Epithelial cell of proximal tubule (primary cell): ENCODE results near the gene AMIGO3. TPM values are rescaled to one million over a fixed set of nuclear protein-coding genes. Genes with fewer than 3 reads are reported as not detected.
"Not testable (repeated sequence)": the region's sequence is repeated elsewhere in the genome, so short reads cannot be mapped to it uniquely, and the experiment has no call there.

Experiments
- DNase-seq: peaks from one replicate; pipeline ENCODE4 v3.0.0-alpha.2; 2011; ENCODE audit warnings: low read depth
- H3K4me3 ChIP-seq: 2 replicates; pipeline ENCODE4 v1.5.1; 2011; ENCODE audit warnings: low read depth, mild to moderate bottlenecking, low read length
- total RNA-seq: library from RNA; depleted of rRNA; stranded (reverse); fragments of >200 nt; gene quantifications from 2 replicates; pipeline ENCODE4 v1.2.3, GENCODE V29; 2015
- TF ChIP-seq, protein P1 (sequence below): conservative IDR thresholded peaks from 2 replicates; pipeline ENCODE4 v1.5.1; 2012; ENCODE audit warnings: low read depth, mild to moderate bottlenecking, low read length

The AMIGO3 gene
- total RNA-seq, 1 donor from 2014 or later: 0.86 TPM

DNA sequence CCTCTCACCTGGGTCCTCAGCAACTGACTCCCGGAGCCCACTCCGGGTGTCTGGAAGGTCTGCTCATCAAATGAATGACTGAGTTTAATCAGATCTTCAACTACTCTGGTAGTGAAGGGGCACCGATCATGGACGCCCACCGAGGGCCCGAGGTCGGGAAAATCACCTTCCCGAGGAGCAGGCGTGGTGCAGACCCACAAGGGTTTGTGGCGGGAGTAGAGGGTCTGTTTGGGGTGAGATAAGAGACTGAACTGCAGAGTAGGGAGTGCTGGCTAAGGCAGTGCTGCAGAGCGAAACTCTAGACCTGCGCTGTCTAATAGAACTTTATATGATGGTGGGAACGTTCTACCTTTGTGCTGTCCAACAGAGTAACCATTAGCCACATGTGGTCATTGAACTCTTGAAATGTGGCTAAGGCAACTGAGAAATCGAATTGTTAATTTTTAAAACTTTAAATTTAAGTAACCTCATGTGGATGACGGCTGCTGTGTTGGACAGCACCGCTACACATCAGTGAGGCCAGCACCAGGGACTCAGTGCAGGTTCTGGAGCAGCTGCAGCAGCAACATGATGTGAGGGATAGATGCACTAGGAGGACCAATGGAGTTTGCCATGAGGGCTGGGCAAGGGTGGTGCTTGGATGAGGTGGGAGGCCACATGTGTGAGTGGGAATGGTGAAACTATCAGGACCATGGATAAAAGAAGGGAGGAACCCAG lies 29.4 kb downstream of the AMIGO3 start:
- not testable (repeated sequence) for DNase-seq

DNA sequence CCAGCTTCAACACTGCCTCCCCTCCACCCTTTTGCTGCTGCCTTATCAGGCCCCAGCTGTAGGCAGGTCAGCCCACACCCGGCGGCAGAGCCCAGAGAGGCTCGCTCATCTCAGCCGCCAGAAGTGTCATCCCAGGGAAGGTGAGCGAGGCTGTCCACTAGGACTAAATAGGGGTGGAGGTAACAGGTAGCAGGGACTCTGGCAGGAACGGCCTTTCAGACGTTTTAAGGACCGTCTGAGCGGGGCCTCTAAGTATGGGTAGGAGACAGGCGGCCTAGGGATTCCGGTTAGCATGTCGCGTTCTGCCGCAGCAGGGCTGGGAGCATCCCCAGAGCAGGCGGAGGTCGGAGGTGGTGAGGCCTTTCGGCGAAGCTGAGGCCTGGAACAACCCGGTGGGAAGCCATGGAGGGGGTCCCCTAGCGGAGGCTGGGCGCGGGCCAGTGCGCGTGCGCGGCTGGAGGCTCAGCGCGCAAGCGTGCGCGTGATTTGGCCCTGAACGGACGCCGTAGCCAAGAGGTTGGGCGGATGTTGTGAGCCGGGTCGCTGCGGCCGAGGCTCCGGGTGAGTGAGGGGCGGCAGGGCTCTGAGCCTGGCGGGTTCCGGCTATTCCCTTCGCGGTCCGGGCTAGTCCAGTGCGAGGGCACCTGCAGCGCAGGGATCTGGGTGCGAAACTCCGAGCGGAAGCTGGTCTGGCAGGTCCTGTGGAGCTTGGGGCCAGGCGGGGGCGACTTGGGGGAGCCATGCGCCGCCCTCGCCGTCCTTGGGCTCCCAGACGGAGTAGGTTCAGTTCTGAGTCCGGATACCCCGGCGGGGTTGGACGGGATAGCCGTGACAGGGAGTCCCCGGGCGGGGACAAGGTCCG lies 30.2 kb downstream of the AMIGO3 start, which contains the start of the genes MST1 and RNF123:
TSS of gene MST1 (minus strand) at position 429 of the 862 bp plus-strand sequence. CDS start 783 bp downstream, outside the sequence.
TSS of gene RNF123 (plus strand) at position 512 of the 862 bp plus-strand sequence. CDS start 1,609 bp downstream, outside the sequence.
- DNase-seq: no peak
- TF ChIP-seq, protein P1, sequence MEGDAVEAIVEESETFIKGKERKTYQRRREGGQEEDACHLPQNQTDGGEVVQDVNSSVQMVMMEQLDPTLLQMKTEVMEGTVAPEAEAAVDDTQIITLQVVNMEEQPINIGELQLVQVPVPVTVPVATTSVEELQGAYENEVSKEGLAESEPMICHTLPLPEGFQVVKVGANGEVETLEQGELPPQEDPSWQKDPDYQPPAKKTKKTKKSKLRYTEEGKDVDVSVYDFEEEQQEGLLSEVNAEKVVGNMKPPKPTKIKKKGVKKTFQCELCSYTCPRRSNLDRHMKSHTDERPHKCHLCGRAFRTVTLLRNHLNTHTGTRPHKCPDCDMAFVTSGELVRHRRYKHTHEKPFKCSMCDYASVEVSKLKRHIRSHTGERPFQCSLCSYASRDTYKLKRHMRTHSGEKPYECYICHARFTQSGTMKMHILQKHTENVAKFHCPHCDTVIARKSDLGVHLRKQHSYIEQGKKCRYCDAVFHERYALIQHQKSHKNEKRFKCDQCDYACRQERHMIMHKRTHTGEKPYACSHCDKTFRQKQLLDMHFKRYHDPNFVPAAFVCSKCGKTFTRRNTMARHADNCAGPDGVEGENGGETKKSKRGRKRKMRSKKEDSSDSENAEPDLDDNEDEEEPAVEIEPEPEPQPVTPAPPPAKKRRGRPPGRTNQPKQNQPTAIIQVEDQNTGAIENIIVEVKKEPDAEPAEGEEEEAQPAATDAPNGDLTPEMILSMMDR: peak; percentile 38
- peak within 1 kb of the TSS; percentile 96 for H3K4me3 ChIP-seq

More for the DNA sequence above, 29.4 kb downstream of the AMIGO3 start:
- H3K4me3 ChIP-seq: peak overlapping the region; percentile 96

DNA sequence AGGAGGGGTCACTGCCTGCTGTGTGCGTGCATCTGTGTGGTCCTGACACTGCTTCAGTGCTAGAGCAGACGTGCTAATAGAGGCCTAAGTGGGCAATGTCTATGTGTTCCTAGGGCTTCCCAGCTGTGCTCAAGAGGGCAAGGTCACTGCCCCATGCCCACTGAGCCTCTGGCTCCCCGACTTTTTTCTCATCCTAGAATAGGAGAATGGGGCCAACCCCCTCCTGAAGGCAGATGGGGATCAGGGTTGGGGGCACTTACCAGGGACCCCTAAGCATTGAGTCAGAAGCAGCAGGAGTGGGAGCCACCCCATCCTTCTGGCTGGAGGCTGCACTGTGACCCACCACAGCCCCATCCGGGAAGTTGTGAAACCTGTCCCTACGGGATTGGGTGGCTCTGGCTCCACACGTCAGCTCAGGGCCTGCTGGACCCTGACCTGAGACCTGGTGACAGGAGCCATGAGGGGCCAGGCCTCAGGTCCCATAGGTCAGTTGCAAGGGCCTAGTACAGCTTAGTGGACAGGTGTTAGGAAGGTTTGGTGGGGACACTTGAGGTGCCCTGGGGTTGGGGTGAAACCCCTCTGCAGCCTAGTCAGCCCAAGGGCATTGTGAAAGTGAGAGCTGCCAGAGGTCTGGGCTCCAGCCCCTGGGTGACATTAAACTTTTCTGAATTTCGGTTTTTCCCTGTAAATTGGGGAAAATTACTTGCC lies 31.0 kb downstream of the AMIGO3 start:
- not testable (repeated sequence) for DNase-seq
- peak overlapping the region; percentile 96 for H3K4me3 ChIP-seq

DNA sequence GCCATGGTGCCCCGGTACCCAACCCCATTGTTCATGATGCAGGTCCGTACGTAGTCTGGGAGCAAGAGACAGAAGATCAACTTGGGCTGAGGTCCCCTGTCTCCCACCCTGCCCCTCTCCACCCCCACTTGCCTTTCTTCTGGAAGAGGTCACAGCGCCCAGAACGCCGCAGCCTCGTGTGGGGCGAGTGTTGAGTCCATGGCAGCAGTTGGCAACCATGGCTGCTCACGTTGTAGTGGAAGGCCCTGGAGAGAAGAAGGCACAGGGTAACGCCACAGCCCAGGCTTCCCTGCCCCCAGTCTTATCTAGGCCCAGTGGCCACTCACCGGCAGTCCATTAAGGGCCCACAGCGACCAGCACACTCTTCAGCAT lies 32.1 kb downstream of the AMIGO3 start:
- not testable (repeated sequence) for H3K4me3 ChIP-seq, DNase-seq

DNA sequence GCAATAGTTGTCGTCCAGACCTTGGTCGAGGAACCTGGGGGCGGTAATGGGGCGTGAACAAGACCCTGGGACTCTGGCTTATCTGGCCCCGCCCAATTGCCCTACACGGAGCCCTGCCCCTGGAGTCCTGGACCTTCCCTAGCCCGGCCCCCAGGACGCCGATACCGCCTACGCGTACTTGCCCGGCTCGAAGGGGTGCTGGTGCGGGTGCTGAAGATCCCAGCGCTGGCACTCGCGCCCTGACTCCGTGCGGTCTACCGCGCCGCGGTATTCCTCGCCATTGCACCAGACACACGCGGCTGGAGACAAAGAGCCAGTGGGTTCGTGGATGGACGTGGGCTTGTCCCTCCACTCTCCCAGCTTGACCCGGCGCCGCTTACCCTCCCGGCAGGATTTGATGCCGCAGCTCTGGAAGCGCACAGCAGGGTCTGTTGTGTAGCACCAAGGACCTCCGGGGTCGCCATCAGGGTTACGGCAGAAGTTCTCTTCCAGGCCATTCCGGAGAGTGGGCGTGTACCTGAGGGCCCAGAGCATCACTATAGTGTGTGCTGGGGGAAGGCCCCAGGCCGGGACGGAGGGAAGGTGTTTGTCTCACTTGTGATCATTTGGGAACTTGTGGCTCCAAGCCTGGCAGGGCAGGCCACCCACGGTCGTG lies 32.6 kb downstream of the AMIGO3 start:
- H3K4me3 ChIP-seq: peak overlapping the region; percentile 45
- not testable (repeated sequence) for DNase-seq

DNA sequence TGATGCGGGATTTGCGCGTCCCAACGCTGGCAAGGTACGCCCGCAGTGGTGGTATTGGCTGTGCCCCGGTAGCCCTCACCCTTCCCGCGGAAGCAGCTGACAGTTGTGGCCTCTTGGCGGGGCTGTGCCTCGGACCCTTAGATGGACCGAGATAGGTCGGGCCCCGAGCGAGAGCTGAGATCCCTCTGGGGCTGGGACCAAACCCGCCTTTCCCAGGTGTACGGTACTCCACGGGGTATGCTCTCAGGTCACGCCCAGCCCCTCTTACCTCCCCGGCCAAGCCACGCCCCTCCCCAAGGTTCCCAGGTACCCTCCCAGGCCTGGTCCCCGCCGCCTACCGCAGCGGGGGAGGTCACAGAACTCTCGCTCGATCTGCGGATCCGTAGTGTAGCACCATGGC lies 33.1 kb downstream of the AMIGO3 start:
- peak overlapping the region; percentile 45 for H3K4me3 ChIP-seq
- not testable (repeated sequence) for DNase-seq

DNA sequence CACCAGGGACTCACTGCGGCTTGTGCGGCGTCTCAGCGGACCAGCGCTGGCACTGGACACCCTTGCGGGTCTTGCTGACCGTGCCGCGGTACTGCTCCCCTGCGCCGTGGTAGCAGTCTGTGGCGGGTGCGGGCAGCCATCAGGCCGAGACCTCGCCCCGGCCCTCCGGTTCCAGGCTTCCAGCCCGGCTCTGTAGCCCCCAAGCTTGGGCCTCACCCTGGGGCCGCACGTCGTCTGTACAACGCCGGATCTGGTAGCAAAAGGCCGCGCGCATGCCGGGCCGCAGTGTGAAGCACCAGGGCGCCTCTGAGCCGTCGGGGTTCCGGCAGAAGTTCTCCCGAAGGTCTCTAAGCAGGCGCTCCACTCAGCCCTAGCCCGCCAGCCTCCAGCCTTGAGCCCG lies 33.6 kb downstream of the AMIGO3 start:
- not testable (repeated sequence) for DNase-seq, H3K4me3 ChIP-seq

DNA sequence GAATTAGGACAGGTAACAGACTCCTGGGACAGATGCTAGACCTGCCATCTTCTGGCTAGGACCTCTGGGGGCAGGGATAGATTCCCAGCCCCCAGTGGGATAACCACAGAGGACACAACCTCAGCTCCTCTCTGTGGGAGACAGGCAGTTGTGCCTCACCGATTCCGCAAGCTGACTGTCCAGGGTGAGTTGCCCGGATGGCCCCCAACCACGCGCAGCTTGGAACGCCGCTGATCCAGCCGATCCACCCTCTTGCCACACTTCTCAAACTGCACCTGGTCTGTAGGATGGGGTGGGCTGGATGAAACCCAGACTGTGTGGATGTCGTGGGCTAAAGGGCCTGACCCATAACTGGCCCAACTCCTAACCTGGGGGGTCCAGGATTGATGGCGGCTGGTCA lies 34.4 kb downstream of the AMIGO3 start:
- not testable (repeated sequence) for DNase-seq, H3K4me3 ChIP-seq

DNA sequence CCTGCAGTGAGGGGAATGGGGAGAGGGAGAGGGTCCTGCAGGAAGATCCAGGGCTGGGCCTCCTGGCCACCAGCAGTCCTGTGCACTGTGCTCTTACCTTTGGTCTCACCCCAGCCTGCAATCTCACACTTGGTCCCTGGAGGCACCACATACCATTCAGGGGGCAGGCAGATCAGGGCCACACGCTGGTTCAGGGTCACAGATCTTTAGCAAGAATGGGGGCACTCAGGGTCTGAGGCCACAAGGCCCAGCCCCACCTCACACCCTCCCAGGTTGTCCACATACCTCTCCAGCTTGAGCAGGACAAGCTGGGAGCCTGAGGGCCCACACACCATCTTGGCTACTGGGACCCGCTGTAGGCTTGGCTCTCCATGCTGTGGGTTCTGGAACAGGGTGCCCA lies 35.0 kb downstream of the AMIGO3 start:
- DNase-seq, H3K4me3 ChIP-seq: not testable (repeated sequence)

DNA sequence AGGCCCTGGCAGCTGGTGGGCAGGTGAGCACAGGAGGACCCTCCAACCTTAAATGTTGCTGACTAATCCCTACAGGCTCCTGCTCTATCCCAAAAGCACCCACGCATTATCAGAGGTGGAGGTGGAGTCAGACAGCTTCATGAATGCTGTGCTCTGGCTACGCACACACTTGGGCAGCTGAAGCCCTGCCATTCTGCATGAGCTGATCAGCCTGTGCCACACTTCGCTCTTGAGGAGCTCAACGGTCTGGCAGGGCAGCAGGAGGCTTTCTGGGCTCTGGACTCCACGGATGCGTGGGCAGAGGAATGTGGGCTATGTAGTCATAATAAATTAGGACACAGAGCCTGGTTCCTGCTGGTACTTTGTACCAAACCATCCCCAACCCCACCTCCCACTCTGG lies 36.3 kb downstream of the AMIGO3 start:
- DNase-seq: no peak
- H3K4me3 ChIP-seq: no peak overlapping the region
- TF ChIP-seq, protein P1: no peak

DNA sequence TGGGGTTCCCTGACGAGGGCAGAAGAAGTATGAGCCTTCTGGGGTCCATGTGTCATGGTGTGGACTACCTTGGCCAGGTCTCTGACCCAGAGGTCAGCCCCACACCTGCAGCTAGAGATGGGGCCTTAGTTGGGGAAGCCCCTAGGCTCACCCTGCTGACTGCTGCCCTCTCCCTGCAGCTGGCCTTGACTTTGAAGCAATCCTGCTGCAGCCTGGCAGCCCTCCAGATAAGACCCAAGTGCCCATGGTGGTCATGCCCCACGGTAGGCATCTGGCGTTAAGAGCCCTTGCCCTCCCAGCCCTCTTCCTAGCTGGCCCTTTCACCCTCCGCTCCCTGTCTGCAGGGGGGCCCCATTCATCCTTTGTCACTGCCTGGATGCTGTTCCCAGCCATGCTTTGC lies 37.9 kb downstream of the AMIGO3 start:
- no peak overlapping the region for H3K4me3 ChIP-seq
- TF ChIP-seq, protein P1: no peak
- no peak for DNase-seq
